HepG2 (cell line): Measurements from ENCODE around the gene CCDC183. TPM values are rescaled to one million over a fixed set of nuclear protein-coding genes. Genes with fewer than 3 reads are reported as not detected.

ENCODE experiments used
- ATAC-seq: fragments of 200-7000 bp; cut with Tn5 transposase; 3 replicates; pipeline ENCODE4 v1.9.1; 2020; ENCODE audit warnings: mild to moderate bottlenecking, moderate library complexity
- BruUV-seq: library from RNA; stranded (reverse); fragments of 400-500 nt; replicated peaks from 2 replicates; lab custom pipeline; 2021; lab: Mats Ljungman, UMichigan
- CTCF ChIA-PET: fragments of 300-600 bp; formaldehyde crosslinking; extraction: SDS; loops from one replicate; lab custom pipeline; 2021; ENCODE audit warnings: low total read pairs, inconsistent platforms, low intra/inter-chr PET ratio; lab: Yijun Ruan, JAX
- POLR2A ChIA-PET: fragments of 350-600 bp; sonication (Branson Sonifier 250); formaldehyde crosslinking; loops from one replicate; lab custom pipeline; 2020; ENCODE audit warnings: antibody characterized with exemption, inconsistent platforms; lab: Yijun Ruan, JAX
- DNase-seq: peaks from one replicate; pipeline ENCODE4 v3.0.0-alpha.2; 2015; ENCODE audit warnings: low spot score
- FAIRE-seq: peaks from 3 replicates; lab custom pipeline; 2011; peaks lifted over from hg19 to GRCh38; lab: Jason Lieb, UNC
- H2AFZ ChIP-seq: one replicate; pipeline ENCODE4 v1.6.1; 2011; ENCODE audit warnings: low read length, inconsistent platforms
- H3K27ac ChIP-seq: fragments of 300-600 bp; 3 replicates; pipeline ENCODE4 v1.8.0; 2011; ENCODE audit warnings: mixed run types, mild to moderate bottlenecking, mixed read lengths, low read length, inconsistent platforms; ENCODE audit not compliant: insufficient read depth; ENCODE audit errors: extremely low read length
- H3K27me3 ChIP-seq, 2 experiments: fragments of 200-600 bp in 1 of 2; 2 replicates in 1 of 2; 3 replicates in 1 of 2; pipeline versions ENCODE4 v1.6.0 to v1.8.0; 2011; ENCODE audit warnings: low read length in 2 of 2, mild to moderate bottlenecking in 2 of 2, moderate library complexity in 2 of 2, inconsistent platforms in 1 of 2; ENCODE audit not compliant: insufficient read depth in 2 of 2, control insufficient read depth in 1 of 2
- H3K36me3 ChIP-seq, 2 experiments: fragments of 200-600 bp in 1 of 2; replicated peaks in 1 of 2; 2 replicates in 1 of 2; 3 replicates in 1 of 2; pipeline versions ENCODE4 v1.5.1 to v1.8.0; 2011; ENCODE audit warnings: low read length in 2 of 2, inconsistent platforms in 1 of 2; ENCODE audit not compliant: insufficient read depth in 2 of 2, control insufficient read depth in 1 of 2
- H3K4me1 ChIP-seq: 2 replicates; pipeline ENCODE4 v1.5.1; 2012; ENCODE audit warnings: low read length, inconsistent platforms; ENCODE audit not compliant: insufficient read depth
- H3K4me2 ChIP-seq: 2 replicates; pipeline ENCODE4 v1.6.0; 2011; ENCODE audit warnings: low read depth, low read length, inconsistent platforms
- H3K4me3 ChIP-seq, 3 experiments: fragments of 200-600 bp in 1 of 3; sonication (generic), shearing (Covaris generic) in 1 of 3; replicated peaks in 1 of 3; 2 replicates each; pipeline ENCODE4 v1.5.1; 2011 to 2016; ENCODE audit warnings: low read length in 3 of 3, inconsistent platforms in 2 of 3, low read depth in 2 of 3, mild to moderate bottlenecking in 2 of 3, control low read depth in 1 of 3, mixed read lengths in 1 of 3; ENCODE audit not compliant: insufficient read depth in 1 of 3
- H3K79me2 ChIP-seq: one replicate; pipeline ENCODE4 v1.6.1; 2011; ENCODE audit warnings: low read length, inconsistent platforms; ENCODE audit not compliant: insufficient read depth
- H3K9ac ChIP-seq: 2 replicates; pipeline ENCODE4 v1.6.0; 2011; ENCODE audit warnings: mild to moderate bottlenecking, low read depth, low read length, inconsistent platforms; ENCODE audit not compliant: insufficient read depth
- H3K9me3 ChIP-seq: 2 replicates; pipeline ENCODE4 v1.5.1; 2012; ENCODE audit warnings: mild to moderate bottlenecking, low read length
- H4K20me1 ChIP-seq: 2 replicates; pipeline ENCODE4 v1.6.0; 2011; ENCODE audit warnings: inconsistent platforms, mild to moderate bottlenecking, low read length, moderate library complexity; ENCODE audit not compliant: insufficient read depth
- ERF ChIP-seq: IDR thresholded peaks from 2 replicates; pipeline ENCODE4 v1.6.1; 2018; ENCODE audit warnings: missing biosample characterization, missing genetic modification reagents
- HMGA1 ChIP-seq: sonication (generic); formaldehyde crosslinking; conservative IDR thresholded peaks from 2 replicates; pipeline ENCODE4 v1.4.0; 2020; ENCODE audit warnings: missing genetic modification reagents
- SALL1 ChIP-seq: sonication (generic); formaldehyde crosslinking; IDR thresholded peaks from 2 replicates; pipeline ENCODE4 v1.8.0; 2022; ENCODE audit warnings: mild to moderate bottlenecking, missing genetic modification reagents
- ZNF33A ChIP-seq: sonication (generic); formaldehyde crosslinking; IDR thresholded peaks from 2 replicates; pipeline ENCODE4 v1.5.1; 2020; ENCODE audit warnings: missing genetic modification reagents, mild to moderate bottlenecking, moderate library complexity, borderline replicate concordance
- ZNF761 ChIP-seq: sonication (generic); formaldehyde crosslinking; conservative IDR thresholded peaks from 2 replicates; pipeline ENCODE4 v1.4.0; 2020; ENCODE audit warnings: mild to moderate bottlenecking, missing genetic modification reagents
- WGBS: methylation state at CpG from one replicate; pipeline ENCODE4 v1.1.6; 2017; ENCODE audit warnings: low lambda C conversion rate; 5-methylcytosine and 5-hydroxymethylcytosine counted together
- in situ Hi-C: cut with HindIII; loops from 2 replicates; pipeline ENCODE4 v1.10.0; 2017; ENCODE audit warnings: low pct_unique_long_range_greater_than_20kb; ENCODE audit not compliant: extremely low pct_ligation_motif_present
- intact Hi-C: fragments of 100-400 bp; cut with micrococcal nuclease; formaldehyde crosslinking; loops from one replicate; pipeline ENCODE4 v1.10.0; 2022; ENCODE audit not compliant: unreplicated experiment
- polyA plus RNA-seq, 8 experiments: library from polyadenylated mRNA; depleted of rRNA in 3 of 8; stranded (reverse) in 7 of 8; unstranded in 1 of 8; fragments of >200 nt; fragmentation: Illumina TruSeq in 4 of 8; extraction: Trizol in 4 of 8; gene quantifications; 2 replicates each; pipeline versions ENCODE4 v1.2.1 to v1.2.3, GENCODE V29; 2011 to 2016; ENCODE audit warnings: low read depth in 4 of 8, missing spikeins in 1 of 8, mixed read lengths in 1 of 8; ENCODE audit not compliant: insufficient read depth in 1 of 8
- total RNA-seq, 5 experiments: library from RNA; depleted of rRNA; stranded (reverse); fragments of >200 nt; fragmentation: Illumina TruSeq; extraction: Trizol; gene quantifications; 2 replicates each; pipeline ENCODE4 v1.2.3, GENCODE V29; 2016; ENCODE audit warnings: low read depth in 1 of 5
- TF ChIP-seq, protein P1 (sequence below): IDR thresholded peaks from 2 replicates; pipeline ENCODE4 v1.6.1; 2016
- TF ChIP-seq, protein P2 (sequence below): sonication (generic); formaldehyde crosslinking; IDR thresholded peaks from 2 replicates; pipeline ENCODE4 v1.4.0; 2020; ENCODE audit warnings: missing genetic modification reagents

Gene CCDC183
- total and polyA plus RNA-seq, 2 of the 13 experiments (the other 11 are each of a cell fraction or from before 2014, with no cell fraction given), result 5.0 to 66.4 TPM

- BruUV-seq, result no TSS peak
These were observed 16.3 kb upstream of the CCDC183 start for GRCh38 chr9:136779808-136780207.

More at GRCh38 chr9:136779808-136780207, 16.3 kb upstream of the CCDC183 start:
- H3K9me3 ChIP-seq, result no peaks in the 10 kb centered on the region
- no peaks in the 10 kb centered on the region for H3K27me3 ChIP-seq
- H3K27ac ChIP-seq, result no peak overlapping the region
- in situ Hi-C loops (loop anchor here (10.0 kb wide), 1 partner anchor 265 kb away; the partner anchor contains the start of gene NPDC1), intact Hi-C loops (loop anchor here (10.0 kb wide), 1 partner anchor 105 kb away; the partner anchor contains the start of gene TRAF2)
- ChIA-PET POLR2A (no interaction called here), CTCF (no interaction called here)
- H3K4me2 ChIP-seq, result no peak overlapping the region
- H3K9ac ChIP-seq, result no peak overlapping the region
- DNase-seq (no peak), ATAC-seq (peak; percentile 69), FAIRE-seq (no peak)
- WGBS, result 85% methylated on average over 5 of the region's 5 CpGs
- H3K79me2 ChIP-seq, result no peaks in the 10 kb centered on the region
- peaks cover 68% of the 10 kb centered on the region for H3K4me1 ChIP-seq
- no peaks in the 10 kb centered on the region for H3K36me3 ChIP-seq
- no peak overlapping the region for H2AFZ ChIP-seq
- TF ChIP-seq ZNF761 (CRISPR knock-in tag) (no peak), SALL1 (CRISPR knock-in tag) (no peak), HMGA1 (CRISPR knock-in tag) (no peak), ZNF33A (CRISPR knock-in tag) (no peak), ERF (CRISPR knock-in tag) (no peak)
- TF ChIP-seq, protein P1, sequence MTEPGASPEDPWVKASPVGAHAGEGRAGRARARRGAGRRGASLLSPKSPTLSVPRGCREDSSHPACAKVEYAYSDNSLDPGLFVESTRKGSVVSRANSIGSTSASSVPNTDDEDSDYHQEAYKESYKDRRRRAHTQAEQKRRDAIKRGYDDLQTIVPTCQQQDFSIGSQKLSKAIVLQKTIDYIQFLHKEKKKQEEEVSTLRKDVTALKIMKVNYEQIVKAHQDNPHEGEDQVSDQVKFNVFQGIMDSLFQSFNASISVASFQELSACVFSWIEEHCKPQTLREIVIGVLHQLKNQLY (CRISPR knock-in tag), result no peak
- TF ChIP-seq, protein P2, sequence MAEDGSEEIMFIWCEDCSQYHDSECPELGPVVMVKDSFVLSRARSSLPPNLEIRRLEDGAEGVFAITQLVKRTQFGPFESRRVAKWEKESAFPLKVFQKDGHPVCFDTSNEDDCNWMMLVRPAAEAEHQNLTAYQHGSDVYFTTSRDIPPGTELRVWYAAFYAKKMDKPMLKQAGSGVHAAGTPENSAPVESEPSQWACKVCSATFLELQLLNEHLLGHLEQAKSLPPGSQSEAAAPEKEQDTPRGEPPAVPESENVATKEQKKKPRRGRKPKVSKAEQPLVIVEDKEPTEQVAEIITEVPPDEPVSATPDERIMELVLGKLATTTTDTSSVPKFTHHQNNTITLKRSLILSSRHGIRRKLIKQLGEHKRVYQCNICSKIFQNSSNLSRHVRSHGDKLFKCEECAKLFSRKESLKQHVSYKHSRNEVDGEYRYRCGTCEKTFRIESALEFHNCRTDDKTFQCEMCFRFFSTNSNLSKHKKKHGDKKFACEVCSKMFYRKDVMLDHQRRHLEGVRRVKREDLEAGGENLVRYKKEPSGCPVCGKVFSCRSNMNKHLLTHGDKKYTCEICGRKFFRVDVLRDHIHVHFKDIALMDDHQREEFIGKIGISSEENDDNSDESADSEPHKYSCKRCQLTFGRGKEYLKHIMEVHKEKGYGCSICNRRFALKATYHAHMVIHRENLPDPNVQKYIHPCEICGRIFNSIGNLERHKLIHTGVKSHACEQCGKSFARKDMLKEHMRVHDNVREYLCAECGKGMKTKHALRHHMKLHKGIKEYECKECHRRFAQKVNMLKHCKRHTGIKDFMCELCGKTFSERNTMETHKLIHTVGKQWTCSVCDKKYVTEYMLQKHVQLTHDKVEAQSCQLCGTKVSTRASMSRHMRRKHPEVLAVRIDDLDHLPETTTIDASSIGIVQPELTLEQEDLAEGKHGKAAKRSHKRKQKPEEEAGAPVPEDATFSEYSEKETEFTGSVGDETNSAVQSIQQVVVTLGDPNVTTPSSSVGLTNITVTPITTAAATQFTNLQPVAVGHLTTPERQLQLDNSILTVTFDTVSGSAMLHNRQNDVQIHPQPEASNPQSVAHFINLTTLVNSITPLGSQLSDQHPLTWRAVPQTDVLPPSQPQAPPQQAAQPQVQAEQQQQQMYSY (CRISPR knock-in tag), result peak; percentile 90
- H4K20me1 ChIP-seq, result no peaks in the 10 kb centered on the region
- H3K4me3 ChIP-seq, result no peak overlapping the region
